AG04449 (cell line): ENCODE results near the gene CAMTA1.

Experiments
- CTCF ChIA-PET: fragments of 350-600 bp; formaldehyde crosslinking; extraction: SDS; loops from one replicate; lab custom pipeline; 2021; ENCODE audit warnings: antibody characterized with exemption; lab: Yijun Ruan, JAX
- POLR2A ChIA-PET: fragments of 400-600, 350-600 bp; formaldehyde crosslinking; extraction: SDS; loops from one replicate; lab custom pipeline; 2020; ENCODE audit warnings: antibody characterized with exemption, inconsistent platforms; lab: Yijun Ruan, JAX
- DNase-seq: peaks from one replicate; pipeline ENCODE4 v3.0.0-alpha.2; 2010; ENCODE audit warnings: low read depth, low spot score
- H3K4me3 ChIP-seq: 2 replicates; pipeline ENCODE4 v1.5.1; 2011; ENCODE audit warnings: low read depth, mild to moderate bottlenecking, control low read depth, low read length
- TF ChIP-seq, protein P1 (sequence below): IDR thresholded peaks from one replicate; pipeline ENCODE4 v1.5.1; 2011; ENCODE audit warnings: mild to moderate bottlenecking, moderate library complexity, low read length, control low read depth, inconsistent platforms; ENCODE audit not compliant: insufficient read depth; ENCODE audit errors: missing control alignments

The CAMTA1 gene

GRCh38 chr1:7528386-7529198 is 743.3 kb downstream of the CAMTA1 start:
- no peak for DNase-seq

GRCh38 chr1:7529917-7530316 is 744.7 kb downstream of the CAMTA1 start:
- POLR2A ChIA-PET, result no interaction called here
- TF ChIP-seq, protein P1, sequence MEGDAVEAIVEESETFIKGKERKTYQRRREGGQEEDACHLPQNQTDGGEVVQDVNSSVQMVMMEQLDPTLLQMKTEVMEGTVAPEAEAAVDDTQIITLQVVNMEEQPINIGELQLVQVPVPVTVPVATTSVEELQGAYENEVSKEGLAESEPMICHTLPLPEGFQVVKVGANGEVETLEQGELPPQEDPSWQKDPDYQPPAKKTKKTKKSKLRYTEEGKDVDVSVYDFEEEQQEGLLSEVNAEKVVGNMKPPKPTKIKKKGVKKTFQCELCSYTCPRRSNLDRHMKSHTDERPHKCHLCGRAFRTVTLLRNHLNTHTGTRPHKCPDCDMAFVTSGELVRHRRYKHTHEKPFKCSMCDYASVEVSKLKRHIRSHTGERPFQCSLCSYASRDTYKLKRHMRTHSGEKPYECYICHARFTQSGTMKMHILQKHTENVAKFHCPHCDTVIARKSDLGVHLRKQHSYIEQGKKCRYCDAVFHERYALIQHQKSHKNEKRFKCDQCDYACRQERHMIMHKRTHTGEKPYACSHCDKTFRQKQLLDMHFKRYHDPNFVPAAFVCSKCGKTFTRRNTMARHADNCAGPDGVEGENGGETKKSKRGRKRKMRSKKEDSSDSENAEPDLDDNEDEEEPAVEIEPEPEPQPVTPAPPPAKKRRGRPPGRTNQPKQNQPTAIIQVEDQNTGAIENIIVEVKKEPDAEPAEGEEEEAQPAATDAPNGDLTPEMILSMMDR, result no peak
- no peak overlapping the region for H3K4me3 ChIP-seq
- DNase-seq, result no peak
- CTCF ChIA-PET, result interaction anchor here (1.9 kb wide), 1 partner anchor 8 kb away, joined by 11 read pairs; no protein-coding TSS in a partner anchor

More at GRCh38 chr1:7528386-7529198, 743.3 kb downstream of the CAMTA1 start:
- POLR2A ChIA-PET, result interaction anchor here (0.7 kb wide), 1 partner anchor 25 kb away, joined by 3 read pairs; no protein-coding TSS in a partner anchor
- CTCF ChIA-PET, result interaction anchor here (1.0 to 1.9 kb wide), 3 partner anchors 9 to 487 kb away, joined by 3 to 11 read pairs (median 4); no protein-coding TSS in a partner anchor
- TF ChIP-seq, protein P1, result no peak
- H3K4me3 ChIP-seq, result no peak overlapping the region

DNA sequence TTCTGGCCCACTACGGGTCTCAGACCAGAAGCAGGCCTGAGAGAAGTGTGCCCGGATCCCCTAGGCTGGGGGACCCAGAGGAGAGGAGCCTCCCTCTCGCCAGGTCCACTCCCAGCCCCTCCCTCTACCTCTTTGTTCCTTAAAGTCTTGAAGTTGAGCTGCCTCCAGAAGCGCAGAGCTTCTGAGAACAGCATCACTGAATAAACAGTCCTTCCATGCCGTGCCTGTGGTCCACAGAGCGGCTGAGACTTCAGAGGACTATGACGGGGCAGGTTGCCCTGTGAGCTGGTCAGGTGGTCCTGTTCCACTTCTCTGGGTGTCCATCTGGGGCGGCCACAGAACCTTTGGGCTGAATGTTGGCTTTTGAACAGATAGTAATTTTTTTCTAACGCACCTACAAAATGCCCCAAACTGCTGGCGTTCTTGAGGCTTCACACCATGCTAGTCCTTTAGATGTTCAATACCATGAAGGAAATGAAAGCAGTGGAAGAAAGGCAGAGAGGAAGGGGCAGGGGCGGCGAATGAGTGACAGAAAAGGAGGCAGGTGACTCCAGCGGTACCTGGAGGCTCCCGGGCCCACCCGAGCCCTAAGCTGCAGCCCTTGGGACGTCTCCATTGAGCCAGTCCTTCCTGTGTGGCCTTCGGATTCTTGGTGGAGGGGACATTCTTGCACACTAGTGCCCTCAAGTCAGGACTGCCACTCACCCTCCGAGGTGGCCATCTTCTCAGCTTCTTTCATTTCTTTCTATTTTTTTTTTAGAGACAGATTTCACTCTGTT is 746.5 kb downstream of the CAMTA1 start:
- TF ChIP-seq, protein P1, result no peak
- no peak overlapping the region for H3K4me3 ChIP-seq
- ChIA-PET CTCF (no interaction called here), POLR2A (no interaction called here)
- no peak for DNase-seq

GRCh38 chr1:7533006-7533405 is 747.8 kb downstream of the CAMTA1 start:
- TF ChIP-seq, protein P1, result no peak
- H3K4me3 ChIP-seq, result no peak overlapping the region
- ChIA-PET CTCF (no interaction called here), POLR2A (no interaction called here)
- DNase-seq, result no peak

- DNase-seq, result no peak
- ChIA-PET CTCF (no interaction called here), POLR2A (no interaction called here)
- no peak overlapping the region for H3K4me3 ChIP-seq
- TF ChIP-seq, protein P1, result no peak
These were observed 749.0 kb downstream of the CAMTA1 start for GRCh38 chr1:7534061-7534825.
